ENCODE measurements around the gene PRKD3.

The PRKD3 gene

DNA sequence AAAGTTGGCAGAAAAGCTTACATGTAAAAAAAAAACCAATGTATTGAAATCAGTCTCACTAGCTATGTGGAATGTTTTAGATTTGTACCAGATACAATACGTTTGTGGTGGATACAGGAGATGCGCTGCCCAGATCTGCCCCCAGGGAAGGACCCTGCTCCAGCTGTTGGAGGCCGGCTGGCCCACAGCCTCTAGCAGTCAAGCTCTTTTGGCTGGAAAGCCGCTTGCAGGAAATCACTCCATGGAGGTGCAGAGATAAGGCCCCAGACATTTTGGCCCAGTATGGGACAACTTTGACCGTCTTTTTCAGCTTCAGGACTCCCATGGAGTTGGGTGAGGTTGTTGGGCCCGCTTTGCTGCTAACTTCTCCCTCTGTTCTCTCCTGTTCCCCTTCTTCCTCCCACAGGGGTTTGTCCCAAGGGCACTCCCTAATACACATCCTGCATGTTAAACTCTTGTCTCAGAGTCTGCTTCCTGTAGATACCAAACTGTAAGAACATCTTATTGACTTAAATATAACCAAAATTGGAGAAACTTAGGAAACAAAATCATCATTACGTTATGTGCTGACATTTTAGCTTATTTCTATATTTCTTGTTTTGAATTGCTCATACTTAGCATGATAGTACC lies 18.1 kb upstream of the PRKD3 start:
- DNase-seq, result peak; percentile 59

DNA sequence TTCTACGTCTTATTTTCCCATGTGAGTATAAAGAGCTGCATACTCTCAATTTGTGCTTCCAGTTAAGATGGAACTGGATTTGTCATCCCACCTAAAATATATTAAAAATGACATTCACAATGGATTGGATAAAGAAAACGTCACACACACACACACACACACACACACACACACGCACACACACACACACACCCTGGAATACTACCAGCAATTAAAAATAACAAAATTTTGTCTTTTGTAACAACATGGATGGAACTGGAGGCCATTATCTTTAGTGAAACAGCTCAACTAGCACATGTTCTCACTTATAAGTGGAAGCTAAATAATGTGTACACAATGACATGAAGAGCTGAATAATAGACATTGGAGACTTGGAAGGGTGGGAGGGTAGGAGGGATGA lies 16.0 kb upstream of the PRKD3 start:
- DNase-seq, result no peak

DNA sequence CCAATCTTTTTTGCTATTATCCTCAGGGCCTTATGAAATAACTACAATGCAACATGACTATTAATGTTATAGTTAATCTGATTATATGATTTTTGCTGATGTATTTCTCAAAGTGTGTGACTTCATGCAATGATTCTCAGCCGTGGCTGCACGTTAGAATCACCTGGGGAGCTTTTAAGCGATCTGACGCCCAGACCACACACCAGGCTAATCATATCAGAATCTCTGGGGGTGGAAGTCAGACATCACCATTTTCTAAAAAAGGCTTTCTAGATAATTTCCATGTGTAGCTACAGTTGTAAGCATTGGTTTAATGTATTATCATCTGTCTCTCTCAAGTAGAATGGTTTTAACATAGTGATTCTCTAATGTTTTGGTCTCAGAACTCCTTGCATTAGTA lies 14.3 kb upstream of the PRKD3 start:
- no peak for DNase-seq

DNA sequence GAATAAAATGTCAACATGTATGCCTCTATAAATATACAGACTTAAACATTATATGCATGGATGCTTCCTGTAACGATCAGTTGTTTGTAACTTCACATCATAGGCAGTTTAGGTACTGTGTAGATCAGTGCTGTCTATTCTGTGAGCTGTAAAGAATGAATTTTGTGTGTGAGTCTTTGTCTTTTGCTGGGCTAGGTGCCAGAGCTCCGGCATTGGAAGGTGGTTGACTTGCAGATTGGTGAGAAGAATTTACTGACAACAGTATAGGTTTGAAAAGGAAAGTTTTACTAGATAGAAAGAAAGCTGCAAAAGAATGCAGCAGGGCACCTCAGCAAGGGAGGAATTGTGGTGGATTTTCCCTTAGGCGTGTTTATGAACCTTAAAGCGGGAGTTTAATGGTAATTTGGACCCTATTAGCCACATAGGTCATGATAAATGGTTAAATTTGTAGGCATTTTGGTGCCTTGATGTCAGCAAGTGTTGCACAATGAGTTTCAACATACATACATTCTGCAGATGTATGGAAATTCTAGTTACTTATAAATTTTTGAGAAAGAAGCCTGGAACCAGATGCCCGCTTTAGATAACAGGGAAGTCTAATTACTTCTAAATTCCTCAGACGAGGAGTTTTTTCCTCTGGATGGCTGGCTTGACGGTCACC lies 13.1 kb upstream of the PRKD3 start:
- no peak for DNase-seq

DNA sequence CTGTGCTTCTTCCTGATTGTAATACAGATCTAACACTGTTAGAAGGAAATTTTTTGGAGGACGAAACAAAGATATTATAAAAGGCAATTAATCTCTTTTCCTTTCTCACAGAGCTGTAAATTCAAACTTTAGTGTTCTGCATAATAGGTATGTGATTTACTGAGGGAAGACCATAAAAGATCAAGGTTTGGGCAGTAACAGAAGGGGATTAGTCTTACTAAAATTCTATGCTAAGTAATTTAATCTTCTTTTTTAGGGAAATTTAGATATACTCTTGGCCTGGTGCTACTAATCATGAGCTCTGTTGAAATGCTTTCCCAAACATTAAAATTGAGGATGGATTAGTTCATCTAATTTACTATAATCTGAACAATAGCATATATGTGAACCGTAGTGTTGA lies 11.0 kb upstream of the PRKD3 start:
- DNase-seq, result no peak

DNA sequence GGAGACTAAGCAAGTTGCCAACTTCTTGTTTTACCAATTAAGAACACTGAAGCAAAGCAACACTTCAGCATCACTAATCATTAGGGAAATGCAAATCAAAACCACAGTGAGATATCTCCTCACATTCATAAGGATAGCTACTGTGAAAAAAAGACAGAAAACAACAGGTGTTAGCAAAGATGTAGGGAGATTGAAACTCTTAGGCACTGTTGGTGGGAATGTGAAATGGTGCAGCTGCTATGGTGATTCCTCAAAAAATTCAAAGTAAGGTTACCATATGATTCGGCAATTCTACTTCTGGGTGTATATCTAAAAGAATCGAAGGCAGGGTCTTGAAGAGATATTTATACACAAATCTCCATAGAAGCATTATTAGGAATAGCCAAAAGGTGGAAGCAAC lies 8.6 kb upstream of the PRKD3 start:
- DNase-seq, result no peak

DNA sequence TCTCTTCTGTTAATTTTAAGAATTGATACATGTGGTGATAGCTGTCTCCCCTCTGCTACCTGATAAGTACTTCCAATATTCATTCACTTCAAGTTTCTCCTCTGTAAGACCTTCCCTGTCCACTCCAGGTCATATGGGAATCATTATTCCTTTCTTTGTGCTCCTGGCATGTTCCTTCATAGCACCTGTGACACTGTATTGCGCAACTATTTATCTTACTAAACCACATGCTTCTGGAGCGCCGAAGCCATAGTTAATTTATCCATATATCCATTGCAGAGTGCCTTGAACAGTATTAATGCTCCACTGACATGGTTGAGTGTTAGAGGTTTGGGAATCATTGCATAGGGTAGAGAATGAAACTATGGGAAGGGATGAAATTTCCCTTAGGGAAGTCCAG lies 7.9 kb upstream of the PRKD3 start:
- no peak for DNase-seq

DNA sequence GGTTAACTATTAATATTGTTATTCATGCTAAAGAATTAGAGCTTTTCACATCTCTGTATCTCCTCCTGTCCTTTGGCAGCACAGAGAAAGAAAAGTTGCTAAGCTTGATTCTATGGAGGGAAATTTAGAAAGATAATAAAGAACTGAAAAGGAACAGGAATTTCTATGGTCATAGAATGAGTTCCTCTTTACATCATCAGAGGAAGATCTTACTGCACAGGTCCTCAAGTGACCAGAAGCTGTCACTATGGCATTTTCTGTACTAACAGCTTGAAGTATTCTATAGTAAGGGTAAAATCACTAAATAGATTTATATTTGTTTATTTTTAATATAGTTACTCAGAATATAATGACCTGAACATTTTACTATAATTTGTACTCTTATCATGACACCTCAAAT lies 6.0 kb upstream of the PRKD3 start:
- no peak for DNase-seq

DNA sequence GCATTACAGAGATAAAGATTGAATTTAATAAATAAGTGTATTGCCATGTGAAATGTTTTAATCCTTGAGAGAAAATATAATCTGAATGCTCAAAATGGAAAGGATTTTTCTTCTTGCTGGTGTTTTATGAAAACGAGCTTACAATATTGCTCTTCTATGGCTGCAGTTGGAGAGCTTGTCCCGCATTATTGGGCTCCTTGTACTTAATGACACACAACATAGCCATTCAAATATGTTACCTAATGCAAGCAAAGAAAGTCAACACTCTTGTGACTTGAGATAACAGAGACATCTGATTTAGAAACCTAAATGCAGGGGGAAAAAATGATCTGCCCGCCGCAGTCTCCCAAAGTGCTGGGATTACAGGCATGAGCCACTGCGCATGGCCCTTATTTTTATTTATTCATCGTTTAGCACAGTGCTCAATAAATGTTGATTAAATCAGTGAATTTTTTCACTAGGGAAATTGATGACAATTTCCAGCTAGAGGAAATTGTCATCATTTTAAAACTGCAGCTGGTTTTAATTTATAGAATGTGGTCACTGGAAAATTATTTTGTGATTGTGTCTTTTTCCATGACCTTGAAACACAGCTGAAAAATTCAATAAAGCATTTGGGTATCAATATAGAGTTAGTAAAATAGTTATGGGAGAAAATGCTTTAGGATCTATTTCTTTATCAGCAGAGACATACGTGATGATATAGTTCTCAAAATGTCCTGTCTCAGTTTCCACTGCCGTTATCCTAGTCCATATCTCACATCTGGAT lies 2.4 kb upstream of the PRKD3 start:
- DNase-seq, result no peak

DNA sequence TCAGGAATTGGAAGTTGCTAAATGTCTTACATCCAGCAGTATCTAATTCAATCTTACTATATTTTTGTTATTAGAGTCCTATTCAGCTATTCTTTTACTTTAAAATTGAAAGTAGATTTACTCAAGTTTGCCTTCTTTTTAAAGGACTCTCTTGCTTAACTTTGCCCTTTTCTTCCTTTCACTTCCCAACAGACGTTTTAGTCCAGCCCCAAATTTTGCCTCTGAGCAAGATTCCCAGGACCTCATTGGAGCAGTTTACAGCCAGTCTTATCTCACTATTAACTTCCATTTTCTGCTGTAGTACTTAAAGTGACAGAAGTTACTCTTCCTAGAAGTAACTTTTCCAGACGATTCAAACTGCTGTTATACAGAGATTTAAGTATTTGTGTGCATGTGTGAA lies 1.7 kb upstream of the PRKD3 start:
- no peak for DNase-seq

DNA sequence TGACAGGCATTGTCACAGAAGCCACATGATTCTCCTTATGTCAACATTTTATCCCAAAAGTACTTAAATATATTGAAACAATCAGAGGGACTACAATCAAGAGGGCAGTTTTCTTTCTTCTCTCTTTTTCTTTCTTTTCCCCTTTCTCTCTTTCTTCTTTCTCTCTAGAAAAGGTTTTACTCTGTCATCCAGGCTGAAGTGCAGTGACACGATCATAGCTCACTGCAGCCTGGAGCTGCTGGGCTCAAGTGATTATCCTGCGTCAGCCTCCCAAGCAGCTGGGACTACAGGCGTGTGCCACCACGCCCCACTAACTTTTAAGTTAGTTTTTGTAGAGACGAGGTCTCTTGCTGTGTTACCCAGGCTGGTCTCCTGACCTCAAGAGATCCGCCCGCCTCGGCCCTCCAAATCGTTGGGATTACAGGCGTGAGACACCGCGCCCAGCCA lies 1.0 kb upstream of the PRKD3 start:
- no peak for DNase-seq

DNA sequence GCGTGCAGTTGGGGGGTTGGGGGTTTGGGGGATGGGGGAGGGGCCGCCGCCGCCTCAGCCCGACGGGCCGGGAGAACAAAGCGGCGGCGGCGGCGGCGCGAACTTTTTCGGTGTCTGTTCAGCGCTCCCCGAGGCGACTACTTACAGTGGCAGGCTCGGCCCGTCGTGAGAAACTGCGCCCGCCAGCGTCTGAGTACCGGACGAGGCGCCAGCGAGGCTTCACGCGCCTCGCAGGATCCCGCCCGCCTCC lies 172 bp downstream of the PRKD3 start:
- no peak for DNase-seq

DNA sequence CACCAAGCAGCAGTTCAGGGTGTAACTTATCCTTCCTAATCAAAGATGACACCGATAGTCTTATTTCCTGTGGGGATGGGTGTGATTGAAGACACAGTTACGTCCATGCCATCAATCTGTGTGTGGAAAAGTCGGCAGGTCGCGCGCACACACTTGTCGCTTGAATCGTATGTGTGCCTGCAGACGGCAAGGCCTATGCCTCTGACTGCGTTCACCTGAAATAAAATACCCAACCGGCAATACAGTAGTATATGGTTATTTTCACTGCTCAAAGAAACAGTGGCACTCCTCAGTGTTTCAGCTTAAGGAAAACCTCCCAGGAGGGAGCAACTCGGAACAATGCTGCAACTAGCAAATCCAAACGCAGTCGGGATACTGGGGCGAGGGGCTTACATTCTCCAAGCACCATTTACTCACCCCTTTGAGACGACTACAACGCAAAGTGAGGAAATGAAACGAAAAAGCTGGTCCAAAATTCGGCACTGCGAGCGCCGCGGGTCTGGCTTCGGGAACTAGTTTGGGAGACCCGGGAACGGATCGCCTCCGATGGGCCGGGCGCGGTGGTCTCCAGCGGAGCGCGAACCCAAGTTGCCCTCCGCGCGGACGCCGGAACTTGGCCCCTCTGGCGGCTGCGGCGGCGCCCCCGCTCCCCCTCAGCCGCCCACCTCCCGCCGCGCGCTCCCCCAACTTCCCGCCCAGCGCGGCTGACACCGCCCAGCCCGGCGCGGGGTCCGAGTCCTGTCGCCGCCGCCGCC lies 675 bp downstream of the PRKD3 start:
- peak; percentile 65 for DNase-seq

DNA sequence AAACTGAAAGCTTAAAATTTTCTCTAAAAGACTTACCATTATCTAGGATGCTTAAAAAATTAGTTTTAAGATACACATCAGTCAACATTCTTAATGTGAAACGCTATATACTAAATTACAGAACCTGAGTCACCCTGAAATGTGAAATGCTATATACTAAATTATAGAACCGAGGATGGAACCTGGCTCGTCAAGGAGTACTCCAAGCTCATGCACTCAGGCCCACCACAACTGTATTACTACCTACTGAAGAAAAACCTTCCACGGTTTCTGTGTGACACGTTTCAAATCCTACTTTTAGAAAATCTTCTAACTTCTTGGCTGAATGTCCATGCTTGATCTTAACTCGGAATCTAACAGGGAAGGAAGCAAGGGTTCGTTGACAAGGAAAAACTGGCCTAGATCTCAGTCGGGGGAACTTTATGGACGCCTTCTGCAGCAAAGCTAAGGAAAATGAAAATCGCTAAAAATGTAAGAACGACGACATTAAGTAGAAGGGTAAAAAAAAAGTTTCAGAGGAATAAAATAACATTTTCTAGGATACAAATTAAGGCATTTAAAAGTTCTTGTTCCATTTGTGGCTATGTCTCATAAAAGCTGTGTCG lies 1.4 kb downstream of the PRKD3 start:
- DNase-seq, result no peak

DNA sequence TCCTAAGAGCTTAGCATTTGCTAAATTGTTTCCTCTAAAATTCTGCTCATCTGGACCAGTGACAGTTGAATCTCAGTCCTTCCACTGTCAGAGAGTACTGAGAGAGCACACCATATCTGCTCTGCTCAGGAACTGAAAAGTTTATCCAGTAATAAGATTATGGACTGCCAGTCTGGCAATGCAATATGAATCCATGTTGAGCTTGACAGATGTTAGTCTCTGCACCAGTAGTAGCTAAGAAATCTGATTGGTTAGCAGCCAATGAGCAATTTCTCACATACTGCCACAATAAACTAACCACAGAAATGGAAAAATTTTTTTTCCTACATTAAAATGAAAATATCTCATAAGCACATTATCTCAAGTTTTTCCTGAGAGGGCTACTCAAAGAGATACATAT lies 2.3 kb downstream of the PRKD3 start:
- no peak for DNase-seq

DNA sequence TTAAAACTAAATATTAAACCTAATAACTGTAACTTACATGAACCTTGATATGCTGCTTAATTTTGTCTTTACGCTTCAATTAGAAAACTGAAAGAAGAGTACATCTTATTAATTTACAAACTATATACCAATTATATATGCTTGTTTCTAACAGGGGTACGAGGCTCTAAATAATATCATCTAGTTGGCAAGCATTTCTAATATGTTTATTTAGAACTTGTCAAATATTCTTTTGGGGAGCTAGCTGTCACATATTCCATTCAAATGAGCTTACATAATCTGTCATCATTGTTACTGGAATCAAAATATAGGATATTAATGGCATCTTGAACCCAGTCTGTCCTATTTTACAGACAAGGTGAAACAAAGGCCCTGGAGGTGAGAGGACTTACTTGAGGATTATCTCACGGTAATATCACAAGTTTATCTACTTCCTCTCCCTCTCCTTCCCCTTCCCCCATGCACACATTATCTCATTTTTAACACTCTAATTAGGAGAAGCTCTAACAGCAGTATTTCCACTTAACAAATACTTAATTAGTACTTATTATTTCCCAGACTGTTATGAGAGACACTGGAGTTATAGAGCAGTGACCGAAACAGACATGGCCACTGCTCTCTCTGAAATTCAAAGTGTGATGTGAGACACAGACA lies 3.5 kb downstream of the PRKD3 start:
- DNase-seq, result no peak

DNA sequence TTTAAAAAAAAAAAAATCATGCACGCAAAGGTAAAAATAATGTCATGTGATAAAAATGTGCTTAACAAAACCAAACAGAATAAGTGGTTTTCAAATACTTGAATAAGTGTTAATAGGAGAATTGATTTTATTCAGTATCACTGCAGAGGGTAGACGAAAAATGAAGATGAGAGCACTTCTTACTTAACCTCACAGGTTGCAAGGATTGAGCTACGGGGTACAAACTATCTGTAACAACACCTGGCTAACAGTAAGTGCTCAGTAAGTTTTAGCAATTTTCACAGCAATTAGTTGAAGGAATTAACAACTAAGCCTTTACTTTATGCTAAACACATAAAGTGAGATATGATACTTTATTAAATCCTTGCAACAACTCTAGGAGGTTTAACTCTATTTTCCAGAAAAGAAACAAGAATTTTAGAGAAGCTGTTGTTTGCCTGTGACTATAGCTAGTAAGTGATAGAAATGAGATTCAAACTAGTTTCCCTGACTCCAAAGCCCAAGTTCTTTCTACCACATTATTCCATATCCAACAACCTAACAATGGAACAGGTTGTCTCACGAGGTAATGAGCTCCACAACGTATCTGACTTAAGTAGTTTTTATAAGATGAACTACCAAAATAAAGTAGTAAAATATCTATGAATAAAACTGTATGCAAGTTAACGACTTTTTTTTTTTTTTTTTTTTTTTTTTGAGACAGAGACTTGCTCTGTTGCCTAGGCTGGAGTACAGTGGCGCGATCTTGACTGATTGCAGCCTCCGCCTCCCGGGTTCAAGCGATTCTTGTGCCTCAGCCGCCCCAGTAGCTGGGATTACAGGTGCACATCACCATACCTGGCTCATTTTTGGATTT lies 4.7 kb downstream of the PRKD3 start:
- DNase-seq, result no peak

DNA sequence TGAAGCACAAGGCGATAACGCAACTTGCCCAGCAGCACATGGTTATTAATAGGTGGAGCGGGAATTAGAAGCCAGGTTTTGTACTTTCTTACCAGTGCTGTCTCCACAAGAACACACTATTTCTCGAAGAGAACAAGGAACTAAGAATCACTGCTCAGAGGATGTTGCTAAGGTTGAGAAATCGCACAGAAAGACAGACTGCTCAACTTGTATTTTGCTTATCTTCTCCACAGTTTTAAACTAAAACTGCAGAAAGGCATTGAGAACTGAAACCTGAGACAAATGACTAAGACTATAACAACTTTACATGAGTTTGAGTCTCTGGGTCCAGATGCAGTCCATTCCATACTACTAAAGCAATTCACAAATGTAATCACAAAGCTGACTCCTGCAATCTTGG lies 6.2 kb downstream of the PRKD3 start:
- no peak for DNase-seq

DNA sequence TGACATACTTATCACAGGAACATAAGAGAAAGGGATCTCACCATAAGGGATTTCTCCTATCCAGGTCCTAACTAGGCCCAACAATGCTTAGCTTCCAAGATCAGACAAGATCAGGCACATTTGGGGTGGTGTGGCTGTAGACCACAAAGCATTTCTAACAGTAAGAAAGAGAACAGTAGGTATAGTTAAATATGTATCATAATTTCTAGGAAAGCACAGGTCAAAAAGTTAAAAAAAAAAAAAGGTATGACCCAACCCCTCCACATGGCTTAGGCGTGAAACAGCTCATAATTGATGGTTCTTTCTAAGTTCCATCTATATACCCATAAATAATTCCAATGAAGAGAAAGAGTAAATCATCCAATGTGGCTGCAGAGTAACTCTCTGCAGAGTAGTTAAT lies 6.9 kb downstream of the PRKD3 start:
- no peak for DNase-seq

DNA sequence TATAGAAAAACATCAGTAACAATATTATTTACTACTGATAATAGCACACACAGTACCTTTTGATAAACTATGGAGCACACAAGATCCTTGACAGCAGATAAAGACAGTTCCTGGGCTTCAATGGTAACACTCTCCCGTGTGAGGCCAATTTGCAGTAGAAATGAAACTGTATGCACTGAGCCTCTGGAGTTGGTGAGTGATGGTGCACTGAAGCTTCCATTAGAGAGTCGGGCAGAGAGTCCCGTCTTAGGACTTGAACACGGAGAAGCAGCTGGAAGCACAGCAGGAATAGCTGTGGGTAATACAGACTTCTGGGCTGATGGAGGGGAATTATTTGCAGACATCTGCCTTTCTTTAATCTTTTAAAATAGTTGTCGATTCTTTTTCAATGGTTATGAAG lies 8.5 kb downstream of the PRKD3 start:
- DNase-seq, result no peak

DNA sequence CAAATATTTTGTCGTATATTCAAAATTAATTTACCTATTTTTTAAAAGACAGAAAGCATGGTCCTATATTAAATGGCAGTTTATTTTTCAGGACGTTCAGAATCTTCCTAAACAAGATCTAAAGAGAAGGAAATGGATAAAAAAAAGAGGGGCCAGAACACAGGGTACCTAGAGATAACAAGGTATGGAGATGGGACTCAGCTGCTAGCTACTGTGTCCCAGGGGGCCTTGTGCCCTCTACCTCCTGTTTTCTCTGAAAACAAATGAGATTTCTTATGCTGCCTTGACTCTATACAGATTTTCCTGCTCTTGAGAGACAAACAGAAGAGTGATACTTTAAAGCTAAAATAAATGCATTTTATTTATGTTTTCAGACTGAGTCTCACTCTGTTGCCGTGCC lies 9.3 kb downstream of the PRKD3 start:
- no peak for DNase-seq

DNA sequence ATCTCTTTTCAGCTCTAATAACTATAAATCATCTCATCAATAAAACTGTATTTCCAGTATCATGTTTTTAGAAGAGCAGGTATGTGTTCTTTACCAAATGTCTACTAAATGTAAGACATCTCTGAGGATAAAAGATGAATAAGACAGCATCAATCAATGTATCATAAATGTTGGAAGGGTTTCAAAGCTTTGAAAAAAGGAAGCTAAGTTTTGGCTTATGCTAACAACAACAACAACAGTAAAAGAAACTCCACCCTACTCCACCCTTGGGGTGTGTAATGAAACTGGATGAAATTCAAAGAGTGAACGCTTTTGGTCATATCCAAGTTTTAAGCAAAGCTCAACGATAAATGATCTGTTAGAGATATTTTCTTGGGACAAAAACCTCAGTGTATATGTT lies 17.1 kb downstream of the PRKD3 start:
- no peak for DNase-seq

Data from right forelimb (tissue), 1 donor.